ENCODE data around the gene ROBO1. TPM values are rescaled to one million over a fixed set of nuclear protein-coding genes. Genes with fewer than 3 reads are reported as not detected.

Gene ROBO1
- total RNA-seq, 2 experiments from 2014 or later, result 0.36 to 0.69 TPM

- DNase-seq (no peak), ATAC-seq (ENCODE audit: poor library complexity) (no peak)
- Mint-ChIP-seq H3K4me3 (no peak overlapping the region), H3K27me3 (no peaks in the 10 kb centered on the region), H3K27ac (no peak overlapping the region), H3K9me3 (peaks cover 10% of the 10 kb centered on the region), H3K36me3 (ENCODE audit: low read depth) (no peaks in the 10 kb centered on the region), H3K4me1 (ENCODE audit: low read depth) (no peaks in the 10 kb centered on the region)
- Histone ChIP-seq H3K4me3 (ENCODE audit: low read length) (no peak overlapping the region), H3K4me1 (ENCODE audit: insufficient read depth, low read length) (no peaks in the 10 kb centered on the region), H3K36me3 (ENCODE audit: insufficient read depth, low read length) (no peaks in the 10 kb centered on the region), H3K9me3 (ENCODE audit: control insufficient read depth in 1 of 2, insufficient read depth in 1 of 2, low read length in 2 of 2) (no peaks in the 10 kb centered on the region), H3K27ac (ENCODE audit: low read depth in 1 of 2, low read length in 2 of 2) (no peak overlapping the region), H3K27me3 (ENCODE audit: control insufficient read depth in 1 of 2, insufficient read depth in 2 of 2, low read length in 2 of 2) (no peaks in the 10 kb centered on the region)
- POLR2A ChIA-PET, result no interaction called here
- TF ChIP-seq, protein P1, sequence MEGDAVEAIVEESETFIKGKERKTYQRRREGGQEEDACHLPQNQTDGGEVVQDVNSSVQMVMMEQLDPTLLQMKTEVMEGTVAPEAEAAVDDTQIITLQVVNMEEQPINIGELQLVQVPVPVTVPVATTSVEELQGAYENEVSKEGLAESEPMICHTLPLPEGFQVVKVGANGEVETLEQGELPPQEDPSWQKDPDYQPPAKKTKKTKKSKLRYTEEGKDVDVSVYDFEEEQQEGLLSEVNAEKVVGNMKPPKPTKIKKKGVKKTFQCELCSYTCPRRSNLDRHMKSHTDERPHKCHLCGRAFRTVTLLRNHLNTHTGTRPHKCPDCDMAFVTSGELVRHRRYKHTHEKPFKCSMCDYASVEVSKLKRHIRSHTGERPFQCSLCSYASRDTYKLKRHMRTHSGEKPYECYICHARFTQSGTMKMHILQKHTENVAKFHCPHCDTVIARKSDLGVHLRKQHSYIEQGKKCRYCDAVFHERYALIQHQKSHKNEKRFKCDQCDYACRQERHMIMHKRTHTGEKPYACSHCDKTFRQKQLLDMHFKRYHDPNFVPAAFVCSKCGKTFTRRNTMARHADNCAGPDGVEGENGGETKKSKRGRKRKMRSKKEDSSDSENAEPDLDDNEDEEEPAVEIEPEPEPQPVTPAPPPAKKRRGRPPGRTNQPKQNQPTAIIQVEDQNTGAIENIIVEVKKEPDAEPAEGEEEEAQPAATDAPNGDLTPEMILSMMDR (IDR thresholded peaks at IDR 0.05), result no peak
- intact Hi-C loops (cut with DNase I, micrococcal nuclease), result no loop called here
- CTCF ChIA-PET, result no interaction called here
These were observed 293.8 kb downstream of the ROBO1 start for GRCh38 chr3:79473993-79474392.

DNA sequence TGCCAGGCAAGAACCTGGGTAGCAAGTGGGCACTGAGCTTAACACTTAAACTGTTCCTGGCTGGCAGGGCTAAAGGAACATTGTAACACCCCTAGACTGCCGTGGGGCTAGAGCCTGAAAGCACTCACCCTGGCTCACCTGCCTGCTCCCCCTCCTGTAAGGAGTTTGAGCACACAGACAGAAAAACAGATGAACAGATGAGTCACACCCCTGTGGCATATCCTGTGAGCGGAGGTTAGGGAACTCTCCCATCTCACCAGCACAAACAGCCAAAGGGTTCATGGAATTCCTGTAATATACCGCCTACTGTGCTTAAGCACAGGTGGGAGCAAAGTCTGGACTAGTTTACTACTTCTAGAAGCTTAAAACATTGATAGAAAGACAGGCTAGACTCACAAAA lies 300.1 kb downstream of the ROBO1 start:
- CTCF ChIA-PET, result no interaction called here
- intact Hi-C loops (cut with DNase I, micrococcal nuclease), result no loop called here
- Mint-ChIP-seq H3K4me3 (no peak overlapping the region), H3K27ac (no peak overlapping the region), H3K27me3 (no peaks in the 10 kb centered on the region), H3K9me3 (peaks cover 2% of the 10 kb centered on the region), H3K36me3 (ENCODE audit: low read depth) (no peaks in the 10 kb centered on the region), H3K4me1 (ENCODE audit: low read depth) (no peaks in the 10 kb centered on the region)
- DNase-seq (no peak), ATAC-seq (ENCODE audit: poor library complexity) (no peak)
- TF ChIP-seq, protein P1 (IDR thresholded peaks at IDR 0.05), result no peak
- Histone ChIP-seq H3K4me1 (ENCODE audit: insufficient read depth, low read length) (no peaks in the 10 kb centered on the region), H3K36me3 (ENCODE audit: insufficient read depth, low read length) (no peaks in the 10 kb centered on the region), H3K4me3 (ENCODE audit: low read length) (no peak overlapping the region), H3K27me3 (ENCODE audit: control insufficient read depth in 1 of 2, insufficient read depth in 2 of 2, low read length in 2 of 2) (no peaks in the 10 kb centered on the region), H3K27ac (ENCODE audit: low read depth in 1 of 2, low read length in 2 of 2) (no peak overlapping the region), H3K9me3 (ENCODE audit: control insufficient read depth in 1 of 2, insufficient read depth in 1 of 2, low read length in 2 of 2) (peaks cover 0 to 10% of the 10 kb centered on the region in 2 experiments)
- POLR2A ChIA-PET, result no interaction called here

DNA sequence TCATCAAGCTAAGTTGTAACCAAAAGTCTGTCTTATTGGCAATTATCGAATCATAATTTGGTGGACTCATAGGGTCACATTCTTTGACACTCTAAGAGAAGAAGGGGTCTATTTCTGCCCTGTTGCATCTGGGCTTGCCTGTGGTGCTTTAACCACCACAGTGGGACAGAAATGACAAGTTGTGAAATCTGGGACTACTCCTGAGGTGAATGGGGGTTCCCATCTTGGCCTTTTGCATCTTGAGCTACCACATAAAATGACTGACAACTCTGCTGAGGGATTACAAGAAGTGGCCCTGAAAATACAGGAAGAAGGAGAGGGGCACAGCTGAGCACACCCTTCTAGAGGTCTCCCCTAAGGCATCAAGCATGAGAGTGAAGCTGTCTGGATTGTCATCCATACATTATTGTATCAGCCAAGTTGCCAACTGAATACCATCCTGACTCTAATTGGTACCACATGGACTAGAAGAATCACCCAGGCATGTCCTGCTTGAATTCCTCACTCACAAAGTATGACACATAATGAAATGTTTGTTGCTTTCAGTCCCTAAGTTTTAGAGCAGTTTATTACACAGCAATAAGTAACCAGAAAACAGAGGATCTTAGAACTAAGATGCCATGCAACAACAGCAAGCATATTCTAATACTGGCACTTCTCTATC lies 306.5 kb downstream of the ROBO1 start:
- no peaks in the 10 kb centered on the region for H3K36me3 ChIP-seq (ENCODE audit: insufficient read depth, low read length)
- peaks cover 9% of the 10 kb centered on the region for H3K9me3 Mint-ChIP-seq
- DNase-seq, result no peak
- no peak overlapping the region for H3K27ac Mint-ChIP-seq
- no peak overlapping the region for H3K4me3 ChIP-seq (ENCODE audit: low read length)
- POLR2A ChIA-PET, result no interaction called here
- no peaks in the 10 kb centered on the region for H3K27me3 Mint-ChIP-seq
- TF ChIP-seq, protein P1 (IDR thresholded peaks at IDR 0.05), result no peak
- H3K27me3 ChIP-seq (ENCODE audit: control insufficient read depth in 1 of 2, insufficient read depth in 2 of 2, low read length in 2 of 2), result no peaks in the 10 kb centered on the region
- intact Hi-C loops (cut with DNase I, micrococcal nuclease), result no loop called here
- no peak overlapping the region for H3K27ac ChIP-seq (ENCODE audit: low read depth in 1 of 2, low read length in 2 of 2)
- CTCF ChIA-PET, result no interaction called here
- no peak overlapping the region for H3K4me3 Mint-ChIP-seq
- peaks cover 0 to 8% of the 10 kb centered on the region in 2 experiments for H3K9me3 ChIP-seq (ENCODE audit: control insufficient read depth in 1 of 2, insufficient read depth in 1 of 2, low read length in 2 of 2)
- no peaks in the 10 kb centered on the region for H3K36me3 Mint-ChIP-seq (ENCODE audit: low read depth)
- no peaks in the 10 kb centered on the region for H3K4me1 Mint-ChIP-seq (ENCODE audit: low read depth)
- ATAC-seq (ENCODE audit: poor library complexity), result no peak
- H3K4me1 ChIP-seq (ENCODE audit: insufficient read depth, low read length), result no peaks in the 10 kb centered on the region

All from CD4-positive, alpha-beta T cell (primary cell).